Measurements from ENCODE around the gene KRTAP5-3.

- TF ChIP-seq MAZ (IDR thresholded peaks at IDR 0.05; ENCODE audit: borderline replicate concordance, low read depth, low read length) (no peak), RNF2 (IDR thresholded peaks at IDR 0.05; ENCODE audit: borderline replicate concordance, low read depth) (no peak), POLR2A (IDR thresholded peaks at IDR 0.05; ENCODE audit: low read length) (no peak), HDAC2 (IDR thresholded peaks at IDR 0.05) (no peak), BHLHE40 (IDR thresholded peaks at IDR 0.05; ENCODE audit: low read depth, low read length) (no peak), ZFP36 (IDR thresholded peaks at IDR 0.05; ENCODE audit: borderline replicate concordance, partially characterized antibody) (no peak), JUN (IDR thresholded peaks at IDR 0.05) (no peak), NR3C1 (IDR thresholded peaks at IDR 0.05) (no peak), RCOR1 (IDR thresholded peaks at IDR 0.05; ENCODE audit: low read depth, low read length) (no peak)
- TF ChIP-seq, protein P1, sequence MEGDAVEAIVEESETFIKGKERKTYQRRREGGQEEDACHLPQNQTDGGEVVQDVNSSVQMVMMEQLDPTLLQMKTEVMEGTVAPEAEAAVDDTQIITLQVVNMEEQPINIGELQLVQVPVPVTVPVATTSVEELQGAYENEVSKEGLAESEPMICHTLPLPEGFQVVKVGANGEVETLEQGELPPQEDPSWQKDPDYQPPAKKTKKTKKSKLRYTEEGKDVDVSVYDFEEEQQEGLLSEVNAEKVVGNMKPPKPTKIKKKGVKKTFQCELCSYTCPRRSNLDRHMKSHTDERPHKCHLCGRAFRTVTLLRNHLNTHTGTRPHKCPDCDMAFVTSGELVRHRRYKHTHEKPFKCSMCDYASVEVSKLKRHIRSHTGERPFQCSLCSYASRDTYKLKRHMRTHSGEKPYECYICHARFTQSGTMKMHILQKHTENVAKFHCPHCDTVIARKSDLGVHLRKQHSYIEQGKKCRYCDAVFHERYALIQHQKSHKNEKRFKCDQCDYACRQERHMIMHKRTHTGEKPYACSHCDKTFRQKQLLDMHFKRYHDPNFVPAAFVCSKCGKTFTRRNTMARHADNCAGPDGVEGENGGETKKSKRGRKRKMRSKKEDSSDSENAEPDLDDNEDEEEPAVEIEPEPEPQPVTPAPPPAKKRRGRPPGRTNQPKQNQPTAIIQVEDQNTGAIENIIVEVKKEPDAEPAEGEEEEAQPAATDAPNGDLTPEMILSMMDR (IDR thresholded peaks at IDR 0.05): no peak
- TF ChIP-seq, protein P2, sequence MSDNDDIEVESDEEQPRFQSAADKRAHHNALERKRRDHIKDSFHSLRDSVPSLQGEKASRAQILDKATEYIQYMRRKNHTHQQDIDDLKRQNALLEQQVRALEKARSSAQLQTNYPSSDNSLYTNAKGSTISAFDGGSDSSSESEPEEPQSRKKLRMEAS (IDR thresholded peaks at IDR 0.05): no peak
These were observed 17.3 kb upstream of the KRTAP5-3 start for GRCh38 chr11:1625541-1625940.

Data from A549 (cell line).